ENCODE data around the gene NPPB.

NPPB gene

DNA sequence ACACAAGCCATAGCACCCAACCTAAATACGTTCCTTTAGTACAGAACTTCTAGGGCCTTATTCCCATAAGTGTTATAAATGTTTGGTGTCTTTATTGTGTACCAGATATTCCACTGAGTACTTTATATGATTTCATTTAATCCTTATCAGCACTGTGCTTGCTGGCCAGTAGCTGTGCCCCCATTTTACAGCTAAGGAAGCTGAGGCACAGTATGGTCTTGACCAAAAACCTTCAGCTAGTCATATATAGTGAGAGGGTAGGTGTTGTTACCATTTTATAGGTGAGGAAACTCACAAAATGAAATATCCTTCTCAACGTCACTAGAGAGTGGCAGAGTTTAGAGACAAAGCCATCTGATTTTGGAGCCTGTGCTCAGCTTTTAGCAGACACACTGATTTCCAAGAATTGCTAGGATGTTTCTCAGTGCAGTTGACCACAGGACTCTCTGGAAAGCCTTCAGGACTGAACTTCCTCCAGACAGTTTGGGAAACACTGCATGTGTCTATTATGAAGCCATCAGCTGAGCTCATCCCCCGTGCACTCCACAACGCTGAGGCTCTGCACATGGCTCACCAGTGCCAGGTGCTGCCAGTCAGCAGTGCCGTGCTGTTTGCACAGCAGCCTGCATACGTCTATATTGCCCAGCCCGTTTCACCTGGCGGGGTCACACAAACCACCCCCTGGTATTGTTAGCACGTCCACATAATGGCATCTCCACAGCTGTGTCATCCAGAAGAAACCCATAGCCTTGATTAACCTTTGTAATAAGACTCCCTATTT lies 26.6 kb downstream of the NPPB start:
- no peak for FAIRE-seq

DNA sequence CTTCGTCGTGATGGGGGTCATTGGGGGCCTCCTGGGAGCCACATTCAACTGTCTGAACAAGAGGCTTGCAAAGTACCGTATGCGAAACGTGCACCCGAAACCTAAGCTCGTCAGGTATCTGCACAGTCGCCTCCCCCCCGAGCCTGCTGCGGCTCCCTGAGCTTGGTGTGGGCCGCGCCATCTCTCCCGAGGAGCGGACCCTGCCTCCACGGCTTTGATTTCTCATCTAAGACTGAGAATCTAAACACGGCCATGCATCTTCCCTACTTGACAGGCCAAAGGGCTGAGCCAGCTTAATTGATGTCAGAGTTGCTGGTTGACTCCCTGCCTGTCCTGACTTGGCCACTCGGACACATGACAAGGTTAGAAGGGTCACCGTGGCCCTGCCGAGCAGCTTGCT lies 30.2 kb downstream of the NPPB start:
- FAIRE-seq = no peak

DNA sequence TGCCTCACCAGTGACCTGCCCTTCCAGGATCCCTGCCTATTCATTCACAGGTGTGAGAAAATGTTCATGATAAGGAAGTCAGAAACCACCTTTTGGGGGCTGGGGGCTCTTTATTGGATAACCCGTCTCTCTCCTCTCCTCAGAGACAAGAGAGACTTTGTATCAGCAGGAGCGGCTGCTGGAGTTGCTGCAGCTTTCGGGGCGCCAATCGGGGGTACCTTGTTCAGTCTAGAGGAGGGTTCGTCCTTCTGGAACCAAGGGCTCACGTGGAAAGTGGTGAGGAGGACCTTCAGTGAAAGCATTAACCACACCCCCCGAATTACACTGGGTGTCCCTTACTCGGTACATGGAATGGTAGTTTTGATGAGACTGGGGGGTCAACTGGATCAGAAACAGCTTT lies 31.8 kb downstream of the NPPB start:
- no peak for FAIRE-seq

DNA sequence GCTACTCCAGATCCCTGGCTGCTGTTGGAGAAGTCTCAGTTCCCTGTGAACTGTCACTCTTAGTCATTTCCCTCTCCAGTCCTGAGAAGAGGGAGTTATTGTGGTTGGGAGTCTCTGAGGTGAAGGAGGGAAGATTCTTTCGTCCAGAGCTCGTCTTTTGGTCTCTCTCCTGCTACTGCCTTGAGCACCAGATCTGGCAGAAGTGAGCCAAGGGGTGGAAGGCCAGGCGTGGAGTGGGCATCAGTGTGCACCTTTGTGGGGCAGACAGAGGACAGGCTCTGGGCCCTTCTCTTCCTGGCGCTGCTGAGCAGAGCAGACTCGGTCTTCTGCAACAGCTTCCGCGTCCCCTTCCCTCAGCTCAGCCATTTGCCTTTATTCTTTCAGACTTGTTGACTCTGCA lies 33.6 kb downstream of the NPPB start:
- no peak for FAIRE-seq

DNA sequence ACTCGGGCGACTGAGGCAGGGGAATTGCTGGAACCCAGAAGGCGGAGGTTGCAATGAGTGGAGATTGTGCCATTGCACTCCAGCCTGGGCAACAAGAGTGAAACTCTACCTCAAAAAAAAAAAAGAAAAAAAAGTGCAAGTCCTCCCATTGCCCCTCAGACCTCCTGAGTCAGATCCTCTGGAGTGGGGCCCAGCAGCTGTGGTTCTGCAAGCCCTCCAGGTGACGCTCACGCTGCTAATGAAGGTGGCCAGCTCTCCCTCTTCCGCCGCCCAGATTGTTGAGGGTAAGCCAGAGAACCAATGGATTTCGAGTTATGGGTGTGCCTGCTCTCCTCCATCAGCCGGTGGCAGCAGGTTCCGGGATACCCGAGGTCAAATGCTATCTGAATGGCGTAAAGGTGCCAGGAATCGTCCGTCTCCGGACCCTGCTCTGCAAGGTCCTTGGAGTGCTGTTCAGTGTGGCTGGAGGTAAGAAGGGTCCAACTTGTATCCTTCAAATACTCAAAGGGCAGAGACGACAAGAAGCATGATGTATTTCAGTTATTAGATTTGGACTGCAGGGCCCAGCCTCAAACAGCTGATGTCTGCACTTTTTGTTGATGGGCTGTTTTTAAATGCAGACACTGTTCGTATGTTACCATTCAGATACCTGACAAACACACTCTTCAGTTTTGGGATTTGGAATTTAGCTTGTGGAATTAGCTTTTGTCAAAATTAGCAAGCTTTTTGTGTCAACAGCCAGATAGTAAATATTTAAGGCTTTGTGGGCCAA lies 35.2 kb downstream of the NPPB start:
- FAIRE-seq = no peak

DNA sequence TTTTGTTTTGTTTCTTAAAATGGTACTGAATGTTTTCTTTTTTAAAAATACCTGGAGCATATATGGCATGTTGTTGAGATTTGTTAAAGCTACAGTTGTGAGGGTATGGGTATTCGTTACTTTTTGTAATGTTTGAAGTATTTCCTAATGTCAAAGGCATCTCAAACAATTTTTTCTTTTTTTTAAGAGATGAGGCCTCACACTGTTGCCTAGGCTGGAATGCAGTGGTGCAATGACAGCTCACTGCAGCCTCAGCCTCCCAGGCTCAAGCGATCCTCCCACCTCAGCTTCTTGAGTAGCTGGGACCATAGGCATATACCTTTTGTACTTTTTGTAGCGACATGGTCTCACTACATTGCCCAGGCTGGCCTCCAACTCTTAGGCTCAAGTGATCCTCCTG lies 36.7 kb downstream of the NPPB start:
- no peak for FAIRE-seq

DNA sequence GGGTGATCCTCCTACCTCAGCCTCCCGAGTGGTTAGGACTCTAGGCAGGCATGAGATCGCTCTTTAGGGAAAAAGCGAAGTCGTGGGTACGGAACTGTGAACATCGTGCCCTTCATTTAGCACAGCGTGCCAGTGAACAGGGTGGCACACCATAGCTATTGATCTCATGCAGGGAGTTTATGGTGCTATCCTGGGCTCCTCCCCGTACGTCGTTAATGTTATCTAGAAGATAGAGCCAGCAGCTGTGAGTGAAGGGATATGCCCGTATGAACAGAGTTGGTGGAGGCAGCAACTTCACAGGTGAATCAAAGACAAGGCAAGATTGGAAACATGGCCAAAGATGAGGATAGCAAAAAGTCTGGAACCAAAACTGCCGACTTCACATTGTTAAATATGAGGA lies 41.6 kb downstream of the NPPB start:
- FAIRE-seq = no peak

DNA sequence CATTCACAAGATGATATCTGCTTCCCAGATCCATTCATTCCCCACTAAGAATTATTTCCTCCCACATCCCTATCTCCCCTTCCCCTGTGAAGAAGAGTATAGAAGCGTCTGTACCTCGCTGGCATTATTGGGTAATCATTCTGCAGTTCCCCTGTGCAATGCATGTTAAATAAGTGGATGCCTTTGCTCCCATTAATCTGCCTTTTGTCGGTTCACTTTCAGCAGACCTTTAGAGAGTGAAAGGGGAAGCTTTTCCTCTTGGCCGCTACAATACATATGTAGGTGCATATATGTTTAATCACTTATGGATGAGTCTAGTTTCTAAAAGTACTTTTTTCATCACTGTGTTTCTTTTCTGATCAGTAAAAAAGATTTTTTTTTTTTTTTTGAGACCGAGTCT lies 45.7 kb downstream of the NPPB start:
- FAIRE-seq = no peak
